Measurements from ENCODE around the gene ATP6V1E1.
A peak's percentile ranks its signal among the peaks of the same experiment; 100 is the strongest.

The ATP6V1E1 gene

DNA sequence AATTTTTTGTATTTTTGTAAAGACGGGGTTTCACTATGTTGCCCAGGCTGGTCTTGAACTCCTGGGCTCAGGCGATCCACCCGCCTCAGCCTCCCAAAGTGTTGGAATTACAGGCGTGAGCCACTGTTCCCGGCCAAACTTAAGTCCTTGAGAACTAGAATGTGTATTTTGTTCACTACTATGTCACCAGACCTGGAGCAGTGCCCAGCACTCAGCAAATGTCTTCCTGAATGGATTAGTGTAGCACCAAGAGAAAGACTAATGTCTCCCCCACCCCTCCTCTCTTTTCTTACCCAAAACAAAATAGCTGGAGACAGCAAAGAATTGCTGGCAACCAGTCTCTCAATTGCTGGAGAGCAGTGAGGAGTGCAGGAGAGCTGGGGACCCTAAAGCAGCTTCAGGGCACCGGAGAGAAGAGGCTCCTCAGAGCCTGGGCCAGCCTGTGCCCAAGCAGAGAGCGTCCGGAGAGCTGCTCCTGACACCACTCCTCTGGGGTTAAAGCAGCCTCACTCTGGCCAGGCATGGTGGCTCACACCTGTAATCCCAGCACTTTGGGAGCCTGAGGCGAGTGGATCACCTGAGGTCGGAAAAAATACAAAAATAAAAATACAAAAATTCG is 50.3 kb downstream of the ATP6V1E1 start:
- TF ChIP-seq POLR2A (IDR thresholded peaks at IDR 0.05; ENCODE audit: extremely low read depth, insufficient read length): no peak
- no peak for TF ChIP-seq MYC (IDR thresholded peaks at IDR 0.05; ENCODE audit: low read depth, low read length)
- TF ChIP-seq, protein P1, sequence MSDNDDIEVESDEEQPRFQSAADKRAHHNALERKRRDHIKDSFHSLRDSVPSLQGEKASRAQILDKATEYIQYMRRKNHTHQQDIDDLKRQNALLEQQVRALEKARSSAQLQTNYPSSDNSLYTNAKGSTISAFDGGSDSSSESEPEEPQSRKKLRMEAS (IDR thresholded peaks at IDR 0.05; ENCODE audit: low read depth, low read length): no peak
- TF ChIP-seq, protein P2, sequence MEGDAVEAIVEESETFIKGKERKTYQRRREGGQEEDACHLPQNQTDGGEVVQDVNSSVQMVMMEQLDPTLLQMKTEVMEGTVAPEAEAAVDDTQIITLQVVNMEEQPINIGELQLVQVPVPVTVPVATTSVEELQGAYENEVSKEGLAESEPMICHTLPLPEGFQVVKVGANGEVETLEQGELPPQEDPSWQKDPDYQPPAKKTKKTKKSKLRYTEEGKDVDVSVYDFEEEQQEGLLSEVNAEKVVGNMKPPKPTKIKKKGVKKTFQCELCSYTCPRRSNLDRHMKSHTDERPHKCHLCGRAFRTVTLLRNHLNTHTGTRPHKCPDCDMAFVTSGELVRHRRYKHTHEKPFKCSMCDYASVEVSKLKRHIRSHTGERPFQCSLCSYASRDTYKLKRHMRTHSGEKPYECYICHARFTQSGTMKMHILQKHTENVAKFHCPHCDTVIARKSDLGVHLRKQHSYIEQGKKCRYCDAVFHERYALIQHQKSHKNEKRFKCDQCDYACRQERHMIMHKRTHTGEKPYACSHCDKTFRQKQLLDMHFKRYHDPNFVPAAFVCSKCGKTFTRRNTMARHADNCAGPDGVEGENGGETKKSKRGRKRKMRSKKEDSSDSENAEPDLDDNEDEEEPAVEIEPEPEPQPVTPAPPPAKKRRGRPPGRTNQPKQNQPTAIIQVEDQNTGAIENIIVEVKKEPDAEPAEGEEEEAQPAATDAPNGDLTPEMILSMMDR (IDR thresholded peaks at IDR 0.05; ENCODE audit: low read depth, low read length): no peak
- H3K4me3 ChIP-seq (ENCODE audit: low read depth, low read length): no peak overlapping the region
- no peak for DNase-seq (ENCODE audit: low read depth)

DNA sequence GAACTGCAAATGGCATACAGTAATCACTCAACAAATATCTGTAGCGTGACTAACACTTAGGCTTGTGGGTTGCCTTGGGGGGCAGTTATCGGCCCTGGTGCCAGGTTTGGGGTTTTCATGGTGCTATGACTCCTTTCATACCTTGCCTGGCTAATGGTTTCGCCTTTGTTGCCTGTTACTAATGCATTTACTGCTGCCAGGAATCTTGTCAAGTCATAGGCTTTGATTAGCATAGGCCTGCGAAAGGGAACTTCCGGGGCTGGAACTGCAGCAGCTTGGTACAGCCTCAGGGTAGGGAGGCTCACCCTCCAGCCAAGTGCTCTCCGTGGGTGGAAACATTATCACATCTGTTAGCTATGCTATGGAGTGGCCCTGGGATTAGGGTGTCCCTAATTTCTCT is 52.1 kb downstream of the ATP6V1E1 start:
- TF ChIP-seq POLR2A (IDR thresholded peaks at IDR 0.05; ENCODE audit: extremely low read depth, insufficient read length): no peak
- no peak for TF ChIP-seq MYC (IDR thresholded peaks at IDR 0.05; ENCODE audit: low read depth, low read length)
- TF ChIP-seq, protein P1 (IDR thresholded peaks at IDR 0.05; ENCODE audit: low read depth, low read length): no peak
- TF ChIP-seq, protein P2 (IDR thresholded peaks at IDR 0.05; ENCODE audit: low read depth, low read length): no peak
- no peak for DNase-seq (ENCODE audit: low read depth)
- H3K4me3 ChIP-seq (ENCODE audit: low read depth, low read length): no peak overlapping the region

DNA sequence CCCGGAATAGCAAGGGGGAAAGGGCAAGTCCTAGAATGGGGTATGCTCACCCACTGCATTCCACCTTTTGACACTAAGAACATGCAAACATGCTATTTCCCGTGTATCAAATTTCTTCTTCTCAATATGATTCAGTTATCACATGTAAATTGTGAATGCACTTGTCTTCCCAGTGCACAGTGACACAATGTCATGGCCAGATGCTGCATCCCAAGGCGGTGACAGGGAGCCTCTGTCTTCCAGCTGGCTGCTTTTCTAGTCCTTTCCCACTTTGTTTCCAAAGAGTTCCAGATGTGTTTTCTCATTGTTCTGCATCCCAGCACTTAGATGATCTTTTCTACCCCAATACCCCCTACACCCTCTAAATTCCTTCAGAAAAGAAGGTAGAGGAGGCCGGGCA is 52.9 kb downstream of the ATP6V1E1 start:
- no peak overlapping the region for H3K4me3 ChIP-seq (ENCODE audit: low read depth, low read length)
- no peak for DNase-seq (ENCODE audit: low read depth)
- TF ChIP-seq, protein P1 (IDR thresholded peaks at IDR 0.05; ENCODE audit: low read depth, low read length): no peak
- TF ChIP-seq MYC (IDR thresholded peaks at IDR 0.05; ENCODE audit: low read depth, low read length): no peak

DNA sequence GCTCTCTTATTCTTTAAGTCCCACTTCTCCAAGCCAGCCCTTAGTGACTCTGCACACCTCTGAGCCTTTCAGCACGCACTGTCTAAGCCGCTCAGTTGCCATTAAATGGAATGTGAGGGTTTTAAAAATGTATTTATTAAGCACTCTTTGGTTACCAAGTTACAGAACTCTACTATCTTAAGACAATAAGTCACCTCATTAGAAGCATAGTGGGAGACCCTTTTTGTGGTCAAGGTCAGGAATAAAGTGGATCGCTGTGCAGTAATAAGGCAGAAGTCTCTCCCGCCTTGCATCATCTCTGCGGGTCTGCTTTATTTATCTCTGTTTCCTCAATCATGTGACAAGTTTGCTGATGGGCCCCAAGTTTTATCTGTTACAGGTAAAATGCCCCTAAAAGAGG is 53.4 kb downstream of the ATP6V1E1 start:
- H3K4me3 ChIP-seq (ENCODE audit: low read depth, low read length): no peak overlapping the region
- TF ChIP-seq, protein P2 (IDR thresholded peaks at IDR 0.05; ENCODE audit: low read depth, low read length): no peak
- TF ChIP-seq POLR2A (IDR thresholded peaks at IDR 0.05; ENCODE audit: extremely low read depth, insufficient read length) (no peak), MYC (IDR thresholded peaks at IDR 0.05; ENCODE audit: low read depth, low read length) (no peak)
- TF ChIP-seq, protein P1 (IDR thresholded peaks at IDR 0.05; ENCODE audit: low read depth, low read length): no peak
- DNase-seq (ENCODE audit: low read depth): no peak

DNA sequence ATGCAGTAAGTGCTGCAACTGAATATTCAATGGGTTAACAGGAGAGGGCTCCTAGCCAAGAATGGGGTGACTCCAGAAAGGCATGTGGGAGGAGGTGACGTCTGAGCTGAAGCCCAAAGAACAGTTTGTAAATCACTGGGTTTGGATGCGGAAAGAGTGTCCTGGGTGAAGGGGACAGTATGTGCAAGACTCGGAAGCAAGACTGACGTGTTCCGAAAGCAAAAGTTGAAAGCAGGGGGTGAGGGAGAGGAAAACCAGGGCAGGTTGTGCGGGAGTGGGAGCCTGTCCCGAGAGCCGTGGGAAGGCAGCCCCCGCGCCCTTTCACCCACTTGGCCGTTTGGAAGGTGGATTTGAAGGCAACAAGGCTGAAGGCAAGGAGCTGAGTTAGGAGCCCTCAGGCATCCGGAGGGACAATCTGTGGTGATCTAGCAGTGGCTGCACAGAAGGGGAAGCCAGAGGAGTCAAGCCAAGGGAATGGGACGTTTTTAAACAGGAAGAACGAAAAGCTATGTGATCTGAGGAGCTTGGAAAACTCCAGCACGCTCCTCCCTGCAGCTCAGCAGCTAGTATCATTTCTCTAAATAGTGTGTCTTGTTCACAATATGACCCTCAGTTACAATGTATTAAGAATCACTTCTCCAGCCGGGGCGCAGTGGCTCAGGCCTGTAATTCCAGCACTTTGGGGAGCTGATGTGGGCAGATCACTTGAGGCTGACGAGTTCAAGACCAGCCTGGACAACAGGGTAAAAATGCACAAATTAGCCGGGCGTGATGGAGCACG is 57.5 kb downstream of the ATP6V1E1 start:
- no peak overlapping the region for H3K4me3 ChIP-seq (ENCODE audit: low read depth, low read length)
- DNase-seq (ENCODE audit: low read depth): no peak
- TF ChIP-seq MYC (IDR thresholded peaks at IDR 0.05; ENCODE audit: low read depth, low read length): no peak
- TF ChIP-seq, protein P2 (IDR thresholded peaks at IDR 0.05; ENCODE audit: low read depth, low read length): no peak
- no peak for TF ChIP-seq POLR2A (IDR thresholded peaks at IDR 0.05; ENCODE audit: extremely low read depth, insufficient read length)
- TF ChIP-seq, protein P1 (IDR thresholded peaks at IDR 0.05; ENCODE audit: low read depth, low read length): no peak

DNA sequence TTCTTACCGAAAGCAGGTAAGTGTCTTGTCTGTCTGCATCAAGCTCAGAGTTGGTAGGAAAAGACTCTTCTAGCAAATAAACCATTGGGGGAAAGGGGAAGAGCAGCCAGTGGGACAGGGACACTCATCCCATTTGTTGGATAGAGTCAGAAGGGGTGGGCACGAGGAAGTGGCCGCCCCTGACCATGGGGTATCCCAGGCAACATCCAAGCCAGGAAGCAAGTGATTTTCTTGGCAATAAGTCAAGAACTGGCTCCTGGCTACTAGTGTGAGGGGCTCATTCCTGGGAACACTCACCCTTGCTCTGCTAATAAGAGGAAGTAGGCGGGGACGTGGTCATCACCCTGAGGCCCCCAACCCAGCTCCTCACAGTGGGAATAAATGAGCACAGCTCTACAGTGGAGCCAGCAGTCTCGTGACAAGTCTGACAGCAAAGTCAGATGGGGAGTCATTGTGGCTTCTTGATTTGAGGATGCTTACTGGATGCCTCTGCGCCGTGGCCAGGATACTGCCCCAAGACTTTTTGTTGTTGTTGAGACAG is 58.5 kb downstream of the ATP6V1E1 start:
- TF ChIP-seq POLR2A (IDR thresholded peaks at IDR 0.05; ENCODE audit: extremely low read depth, insufficient read length): no peak
- no peak for TF ChIP-seq MYC (IDR thresholded peaks at IDR 0.05; ENCODE audit: low read depth, low read length)
- TF ChIP-seq, protein P2 (IDR thresholded peaks at IDR 0.05; ENCODE audit: low read depth, low read length): no peak
- TF ChIP-seq, protein P1 (IDR thresholded peaks at IDR 0.05; ENCODE audit: low read depth, low read length): no peak
- peak; percentile 48 for DNase-seq (ENCODE audit: low read depth)

More for the DNA sequence above, 58.5 kb downstream of the ATP6V1E1 start:
- H3K4me3 ChIP-seq (ENCODE audit: low read depth, low read length): no peak overlapping the region
